Right renal cortex interstitium (tissue), 3 donors: Measurements from ENCODE around the gene ASXL2. TPM values are rescaled to one million over a fixed set of nuclear protein-coding genes. Genes with fewer than 3 reads are reported as not detected.
"Not testable (repeated sequence)": the region's sequence is repeated elsewhere in the genome, so short reads cannot be mapped to it uniquely, and the experiment has no call there.

ENCODE experiments used
- DNase-seq, 3 donors: peaks; one replicate each; pipeline ENCODE4 v3.0.0-alpha.2; 2013; ENCODE audit warnings: low read depth in 3 of 3, low spot score in 2 of 3
- polyA plus RNA-seq, 3 donors: library from polyadenylated mRNA; unstranded; fragments of 120-200 nt; gene quantifications; one replicate each; pipeline ENCODE4 v1.2.1, GENCODE V29; 2013; ENCODE audit not compliant: insufficient read length in 3 of 3

ASXL2 gene
- polyA plus RNA-seq, 3 donors: 20.5 to 25.2 (median 23.5) TPM

- no peak for DNase-seq
Observed at GRCh38 chr2:25742501-25742900, 135.8 kb downstream of the ASXL2 start.

GRCh38 chr2:25740810-25741381, 137.4 kb downstream of the ASXL2 start:
- DNase-seq: no peak

- no peak for DNase-seq
Observed at GRCh38 chr2:25738383-25739343, 139.6 kb downstream of the ASXL2 start.

GRCh38 chr2:25736899-25737515, 141.3 kb downstream of the ASXL2 start:
- no peak for DNase-seq

- no peak for DNase-seq
Observed at GRCh38 chr2:25735835-25736234, 142.5 kb downstream of the ASXL2 start.

GRCh38 chr2:25728559-25728958, 149.7 kb downstream of the ASXL2 start:
- no peak for DNase-seq

- DNase-seq: no peak
Observed at GRCh38 chr2:25726522-25726921, 151.8 kb downstream of the ASXL2 start.

GRCh38 chr2:25725877-25726276, 152.4 kb downstream of the ASXL2 start:
- DNase-seq: no peak

- DNase-seq: no peak
Observed at GRCh38 chr2:25724756-25725155, 153.5 kb downstream of the ASXL2 start.

GRCh38 chr2:25722224-25722623, 156.1 kb downstream of the ASXL2 start:
- no peak for DNase-seq

- DNase-seq: no peak
Observed at GRCh38 chr2:25720575-25720974, 157.7 kb downstream of the ASXL2 start.

- DNase-seq: no peak
Observed at GRCh38 chr2:25714740-25715139, 163.5 kb downstream of the ASXL2 start.

- DNase-seq: no peak
Observed at GRCh38 chr2:25712455-25712854, 165.8 kb downstream of the ASXL2 start.

GRCh38 chr2:25711675-25712354, 166.5 kb downstream of the ASXL2 start:
- no peak for DNase-seq

- no peak for DNase-seq
Observed at GRCh38 chr2:25710750-25711149, 167.5 kb downstream of the ASXL2 start.

- DNase-seq: no peak
Observed at GRCh38 chr2:25709349-25709748, 168.9 kb downstream of the ASXL2 start.

- no peak for DNase-seq
Observed at GRCh38 chr2:25707927-25708590, 170.2 kb downstream of the ASXL2 start.

GRCh38 chr2:25705575-25705974, 172.7 kb downstream of the ASXL2 start:
- not testable (repeated sequence) for DNase-seq

GRCh38 chr2:25701801-25702200, 176.5 kb downstream of the ASXL2 start:
- DNase-seq: no peak

- no peak for DNase-seq
Observed at GRCh38 chr2:25700221-25700660, 178.0 kb downstream of the ASXL2 start.
